ENCODE results near the gene YIPF4.

GRCh38 chr2:32235315-32235714 is 42.4 kb upstream of the YIPF4 start:
- TF ChIP-seq RCOR1 (IDR thresholded peaks at IDR 0.05; ENCODE audit: low read depth, low read length) (no peak), CTCF (IDR thresholded peaks at IDR 0.05) (no peak), POLR2A (IDR thresholded peaks at IDR 0.05; ENCODE audit: low read length) (no peak), NR3C1 (IDR thresholded peaks at IDR 0.05) (no peak), CEBPB (IDR thresholded peaks at IDR 0.05) (no peak), BCL3 (IDR thresholded peaks at IDR 0.05) (no peak), PBX3 (IDR thresholded peaks at IDR 0.05) (no peak), CBX2 (IDR thresholded peaks at IDR 0.05; ENCODE audit: borderline replicate concordance, low read depth) (no peak), SMC3 (IDR thresholded peaks at IDR 0.05) (no peak), MAX (IDR thresholded peaks at IDR 0.05) (no peak), RFX5 (IDR thresholded peaks at IDR 0.05) (no peak), MYC (IDR thresholded peaks at IDR 0.05; ENCODE audit: borderline replicate concordance, low read length) (no peak), ESRRA (IDR thresholded peaks at IDR 0.05; ENCODE audit: borderline replicate concordance, low read length) (no peak)
